Tibial artery (tissue), 4 donors: ENCODE results near the gene HLF.

ENCODE experiments used
- DNase-seq, 2 donors: peaks; one replicate each; pipeline ENCODE4 v3.0.0-alpha.2; 2019
- H3K27ac ChIP-seq, 2 donors: fragments of 200-600 bp; sonication (generic) in 1 of 2; 1 replicate in 1 of 2; 2 replicates in 1 of 2; pipeline ENCODE4 v1.5.1; 2018 to 2019; ENCODE audit warnings: mild to moderate bottlenecking in 1 of 2
- H3K27me3 ChIP-seq, 2 donors: fragments of 200-600 bp; sonication (generic) in 1 of 2; one replicate each; pipeline versions ENCODE4 v1.5.1 to v1.6.0; 2016 to 2019
- H3K36me3 ChIP-seq, 3 donors: fragments of 200-600 bp; sonication (generic) in 2 of 3; one replicate each; pipeline ENCODE4 v1.5.1; 2016 to 2019; ENCODE audit warnings: mild to moderate bottlenecking in 2 of 3
- H3K4me1 ChIP-seq, 4 donors: fragments of 200-600 bp; sonication (generic) in 2 of 4; 1 replicate in 3 of 4; 2 replicates in 1 of 4; pipeline ENCODE4 v1.5.1; 2016 to 2019
- H3K4me3 ChIP-seq, 2 donors: fragments of 200-600 bp; sonication (generic) in 1 of 2; 1 replicate in 1 of 2; 2 replicates in 1 of 2; pipeline ENCODE4 v1.5.1; 2018 to 2019; ENCODE audit warnings: mild to moderate bottlenecking in 2 of 2
- H3K9me3 ChIP-seq, 3 donors: fragments of 200-600 bp; sonication (generic) in 1 of 3; one replicate each; pipeline ENCODE4 v1.5.1; 2016 to 2019
- intact Hi-C: fragments of 100-400 bp; cut with DNase I; formaldehyde crosslinking; loops from one replicate; pipeline ENCODE4 v1.15.0; 2023; ENCODE audit warnings: low total_unique reads
- TF ChIP-seq, protein P1 (sequence below), 2 experiments: fragments of 200-600 bp in 1 of 2; fragments of 450-650 bp in 1 of 2; IDR thresholded peaks; one replicate each; pipeline ENCODE4 v1.5.1; 2017 to 2019; ENCODE audit warnings: antibody characterized with exemption in 2 of 2, mild to moderate bottlenecking in 1 of 2, moderate library complexity in 1 of 2

HLF gene

DNA sequence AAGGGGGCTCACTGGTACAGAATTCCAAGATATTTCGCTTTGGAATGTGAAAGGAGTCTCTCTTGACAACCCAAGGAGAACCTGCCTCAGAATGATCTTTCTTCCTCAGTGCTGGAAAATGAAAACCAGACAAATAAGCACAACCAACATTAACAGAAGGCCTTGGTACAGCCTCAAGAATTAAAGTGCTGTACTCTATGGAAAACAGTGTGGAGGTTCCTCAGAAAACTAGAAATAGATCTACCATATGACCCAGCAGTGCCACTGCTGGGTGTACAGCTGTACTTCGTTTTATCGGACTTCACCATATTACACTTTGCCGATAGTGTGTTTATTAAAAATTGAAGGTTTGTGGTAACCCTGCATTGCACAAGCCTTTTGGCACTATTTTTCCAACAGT lies 25.2 kb downstream of the HLF start:
- no peaks in the 10 kb centered on the region for H3K9me3 ChIP-seq
- TF ChIP-seq, protein P1, sequence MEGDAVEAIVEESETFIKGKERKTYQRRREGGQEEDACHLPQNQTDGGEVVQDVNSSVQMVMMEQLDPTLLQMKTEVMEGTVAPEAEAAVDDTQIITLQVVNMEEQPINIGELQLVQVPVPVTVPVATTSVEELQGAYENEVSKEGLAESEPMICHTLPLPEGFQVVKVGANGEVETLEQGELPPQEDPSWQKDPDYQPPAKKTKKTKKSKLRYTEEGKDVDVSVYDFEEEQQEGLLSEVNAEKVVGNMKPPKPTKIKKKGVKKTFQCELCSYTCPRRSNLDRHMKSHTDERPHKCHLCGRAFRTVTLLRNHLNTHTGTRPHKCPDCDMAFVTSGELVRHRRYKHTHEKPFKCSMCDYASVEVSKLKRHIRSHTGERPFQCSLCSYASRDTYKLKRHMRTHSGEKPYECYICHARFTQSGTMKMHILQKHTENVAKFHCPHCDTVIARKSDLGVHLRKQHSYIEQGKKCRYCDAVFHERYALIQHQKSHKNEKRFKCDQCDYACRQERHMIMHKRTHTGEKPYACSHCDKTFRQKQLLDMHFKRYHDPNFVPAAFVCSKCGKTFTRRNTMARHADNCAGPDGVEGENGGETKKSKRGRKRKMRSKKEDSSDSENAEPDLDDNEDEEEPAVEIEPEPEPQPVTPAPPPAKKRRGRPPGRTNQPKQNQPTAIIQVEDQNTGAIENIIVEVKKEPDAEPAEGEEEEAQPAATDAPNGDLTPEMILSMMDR (IDR thresholded peaks at IDR 0.05): no peak
- intact Hi-C loops: loop anchor here (10.0 kb wide), 1 partner anchor 55 kb away; no protein-coding TSS in a partner anchor

DNA sequence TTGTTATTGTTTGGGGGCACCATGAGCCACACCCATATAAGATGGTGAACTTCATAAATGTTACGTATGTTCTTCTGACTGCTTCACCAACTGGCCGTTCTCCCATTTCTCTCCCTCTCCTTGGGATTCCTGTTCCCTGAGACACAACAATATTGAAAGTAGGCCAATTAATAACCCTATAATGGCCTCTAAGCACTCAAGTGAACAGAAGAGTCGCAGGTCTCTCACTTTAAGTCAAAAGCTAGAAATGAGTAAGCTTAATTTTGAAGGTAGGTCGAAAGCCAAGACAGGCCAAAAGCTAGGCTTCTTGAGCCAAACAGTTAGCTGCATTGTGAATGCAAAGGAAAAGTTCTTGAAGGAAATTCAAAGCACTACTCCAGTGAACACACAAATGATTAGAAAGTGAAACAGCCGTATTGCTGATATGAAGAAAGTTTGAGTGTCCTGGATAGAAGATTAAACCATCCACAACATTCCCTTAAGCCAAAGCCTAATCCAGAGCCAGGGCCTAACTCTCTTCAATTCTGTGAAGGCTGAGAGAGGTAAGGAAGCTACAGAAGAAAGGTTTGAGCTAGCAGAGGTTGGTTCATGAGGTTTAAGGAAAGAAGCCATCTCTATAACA lies 25.8 kb downstream of the HLF start:
- Histone ChIP-seq H3K9me3 (no peaks in the 10 kb centered on the region), H3K4me3 (no peak overlapping the region), H3K27me3 (no peaks in the 10 kb centered on the region), H3K4me1 (peaks cover 0 to 49% (median 17%) of the 10 kb centered on the region in 4 donors), H3K27ac (no peak overlapping the region), H3K36me3 (peaks cover 0 to 10% (median 5%) of the 10 kb centered on the region in 3 donors)
- no peak for DNase-seq
- TF ChIP-seq, protein P1 (IDR thresholded peaks at IDR 0.05): no peak
- intact Hi-C loops: loop anchor here (10.0 kb wide), 1 partner anchor 56 kb away; no protein-coding TSS in a partner anchor

More for the DNA sequence above, 25.2 kb downstream of the HLF start:
- Histone ChIP-seq H3K36me3 (peaks cover 0 to 10% (median 5%) of the 10 kb centered on the region in 3 donors), H3K4me1 (peaks cover 3 to 47% (median 18%) of the 10 kb centered on the region in 4 donors), H3K27me3 (no peaks in the 10 kb centered on the region), H3K27ac (no peak overlapping the region), H3K4me3 (no peak overlapping the region)
- no peak for DNase-seq

- peaks cover 0 to 46% (median 18%) of the 10 kb centered on the region in 4 donors for H3K4me1 ChIP-seq
- H3K27ac ChIP-seq: no peak overlapping the region
- no peak overlapping the region for H3K4me3 ChIP-seq
- H3K9me3 ChIP-seq: no peaks in the 10 kb centered on the region
- no peak for DNase-seq
- H3K36me3 ChIP-seq: peaks cover 0 to 10% (median 5%) of the 10 kb centered on the region in 3 donors
- intact Hi-C loops: loop anchor here (10.0 kb wide), 1 partner anchor 56 kb away; no protein-coding TSS in a partner anchor
- H3K27me3 ChIP-seq: no peaks in the 10 kb centered on the region
- TF ChIP-seq, protein P1 (IDR thresholded peaks at IDR 0.05): no peak
Measured at GRCh38 chr17:55291114-55291507, 26.4 kb downstream of the HLF start.

DNA sequence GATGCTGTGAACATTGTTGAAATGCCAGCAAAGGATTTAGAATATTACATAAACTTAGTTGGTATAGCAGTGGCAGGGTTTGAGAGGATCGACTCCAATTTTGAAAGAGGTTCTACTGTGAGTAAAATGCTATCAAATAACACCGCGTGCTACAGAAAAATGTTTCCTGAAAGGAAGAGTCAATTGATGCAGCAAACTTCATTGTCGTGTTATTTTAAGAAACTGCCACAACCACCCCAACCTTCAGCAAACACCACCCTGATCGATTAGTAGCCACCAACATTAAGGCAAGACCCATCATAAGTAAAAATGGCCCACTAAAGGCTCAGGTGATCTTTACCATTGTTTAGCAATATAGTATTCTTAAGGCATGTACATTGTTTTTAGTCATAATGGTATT lies 27.3 kb downstream of the HLF start:
- DNase-seq: no peak
- H3K27ac ChIP-seq: no peak overlapping the region
- H3K4me3 ChIP-seq: no peak overlapping the region
- peaks cover 0 to 37% (median 8%) of the 10 kb centered on the region in 4 donors for H3K4me1 ChIP-seq
- peaks cover 0 to 10% (median 5%) of the 10 kb centered on the region in 3 donors for H3K36me3 ChIP-seq
- TF ChIP-seq, protein P1 (IDR thresholded peaks at IDR 0.05): no peak
- intact Hi-C loops: loop anchor here (10.0 kb wide), 1 partner anchor 57 kb away; no protein-coding TSS in a partner anchor
- H3K9me3 ChIP-seq: no peaks in the 10 kb centered on the region
- H3K27me3 ChIP-seq: no peaks in the 10 kb centered on the region

- Histone ChIP-seq H3K36me3 (peaks cover 0 to 10% (median 5%) of the 10 kb centered on the region in 3 donors), H3K27ac (peak overlapping the region; percentile 43 to 53), H3K27me3 (no peaks in the 10 kb centered on the region), H3K4me1 (peaks cover 0 to 18% (median 7%) of the 10 kb centered on the region in 4 donors), H3K9me3 (no peaks in the 10 kb centered on the region), H3K4me3 (no peak overlapping the region)
- no peak for DNase-seq
- TF ChIP-seq, protein P1 (IDR thresholded peaks at IDR 0.05): no peak
- intact Hi-C loops: loop anchor here (10.0 kb wide), 1 partner anchor 59 kb away; no protein-coding TSS in a partner anchor
Measured at GRCh38 chr17:55294042-55294751, 29.4 kb downstream of the HLF start.
